ENCODE data around the gene ABCA7.

Gene ABCA7

GRCh38 chr19:1070931-1071791 is 31.3 kb downstream of the ABCA7 start:
- no peak overlapping the region for H3K4me3 ChIP-seq (ENCODE audit: low read length)
- H3K9me3 ChIP-seq (ENCODE audit: control insufficient read depth, insufficient read depth, low read length): no peaks in the 10 kb centered on the region
- H3K36me3 ChIP-seq (ENCODE audit: control insufficient read depth, low read length): peaks cover 55% of the 10 kb centered on the region
- no peaks in the 10 kb centered on the region for H3K9me2 ChIP-seq (replicated peaks; ENCODE audit: control insufficient read depth, low read length)
- H3K4me2 ChIP-seq (ENCODE audit: low read length): no peak overlapping the region
- H3K27me3 ChIP-seq (ENCODE audit: control insufficient read depth, low read length): no peaks in the 10 kb centered on the region
- no peak overlapping the region for H3K27ac ChIP-seq (ENCODE audit: low read depth, low read length)
- TF ChIP-seq EZH2phosphoT487 (IDR thresholded peaks at IDR 0.05; ENCODE audit: borderline replicate concordance, low read length) (no peak), CTCF (IDR thresholded peaks at IDR 0.05; ENCODE audit: low read depth, low read length, poor library complexity, severe bottlenecking) (no peak)
- peaks cover 54% of the 10 kb centered on the region for H3K4me1 ChIP-seq (ENCODE audit: control insufficient read depth, low read length)
- H4K20me1 ChIP-seq (ENCODE audit: control insufficient read depth, insufficient read depth, low read depth, low read length): no peaks in the 10 kb centered on the region
- peaks cover 71% of the 10 kb centered on the region for H3K79me2 ChIP-seq (ENCODE audit: control insufficient read depth, low read length)
- H3F3A ChIP-seq (ENCODE audit: control insufficient read depth, insufficient read depth): peaks cover 23% of the 10 kb centered on the region

GRCh38 chr19:1072371-1073015 is 32.6 kb downstream of the ABCA7 start:
- TF ChIP-seq CTCF (IDR thresholded peaks at IDR 0.05; ENCODE audit: low read depth, low read length, poor library complexity, severe bottlenecking) (no peak), EZH2phosphoT487 (IDR thresholded peaks at IDR 0.05; ENCODE audit: borderline replicate concordance, low read length) (no peak)
- Histone ChIP-seq H3K4me1 (ENCODE audit: control insufficient read depth, low read length) (peaks cover 60% of the 10 kb centered on the region), H3K27ac (ENCODE audit: low read depth, low read length) (no peak overlapping the region), H4K20me1 (ENCODE audit: control insufficient read depth, insufficient read depth, low read depth, low read length) (no peaks in the 10 kb centered on the region), H3K4me2 (ENCODE audit: low read length) (no peak overlapping the region), H3K27me3 (ENCODE audit: control insufficient read depth, low read length) (no peaks in the 10 kb centered on the region), H3K9me2 (replicated peaks; ENCODE audit: control insufficient read depth, low read length) (no peaks in the 10 kb centered on the region), H3K79me2 (ENCODE audit: control insufficient read depth, low read length) (peaks cover 74% of the 10 kb centered on the region), H3K9me3 (ENCODE audit: control insufficient read depth, insufficient read depth, low read length) (no peaks in the 10 kb centered on the region), H3K4me3 (ENCODE audit: low read length) (no peak overlapping the region), H3K36me3 (ENCODE audit: control insufficient read depth, low read length) (peaks cover 64% of the 10 kb centered on the region), H3F3A (ENCODE audit: control insufficient read depth, insufficient read depth) (peaks cover 30% of the 10 kb centered on the region)

- no peaks in the 10 kb centered on the region for H3K27me3 ChIP-seq (ENCODE audit: control insufficient read depth, low read length)
- no peaks in the 10 kb centered on the region for H3K9me2 ChIP-seq (replicated peaks; ENCODE audit: control insufficient read depth, low read length)
- no peak overlapping the region for H3K27ac ChIP-seq (ENCODE audit: low read depth, low read length)
- no peak overlapping the region for H3K4me3 ChIP-seq (ENCODE audit: low read length)
- TF ChIP-seq CTCF (IDR thresholded peaks at IDR 0.05; ENCODE audit: low read depth, low read length, poor library complexity, severe bottlenecking) (no peak), EZH2phosphoT487 (IDR thresholded peaks at IDR 0.05; ENCODE audit: borderline replicate concordance, low read length) (no peak)
- peaks cover 71% of the 10 kb centered on the region for H3K79me2 ChIP-seq (ENCODE audit: control insufficient read depth, low read length)
- H3K4me1 ChIP-seq (ENCODE audit: control insufficient read depth, low read length): peaks cover 67% of the 10 kb centered on the region
- peak overlapping the region; percentile 70 for H3K4me2 ChIP-seq (ENCODE audit: low read length)
- no peaks in the 10 kb centered on the region for H4K20me1 ChIP-seq (ENCODE audit: control insufficient read depth, insufficient read depth, low read depth, low read length)
- no peaks in the 10 kb centered on the region for H3K9me3 ChIP-seq (ENCODE audit: control insufficient read depth, insufficient read depth, low read length)
- H3F3A ChIP-seq (ENCODE audit: control insufficient read depth, insufficient read depth): peaks cover 28% of the 10 kb centered on the region
- H3K36me3 ChIP-seq (ENCODE audit: control insufficient read depth, low read length): peaks cover 67% of the 10 kb centered on the region
These were observed 33.4 kb downstream of the ABCA7 start for GRCh38 chr19:1073063-1073955.

Measured in DOHH2 (cell line).